ENCODE measurements around the gene OGFOD2.

- no peak for TF ChIP-seq EZH2 (IDR thresholded peaks at IDR 0.05; ENCODE audit: borderline replicate concordance, low read length)
- no peak for TF ChIP-seq CTCF (conservative IDR thresholded peaks at IDR 0.05 in 1 of 2, IDR thresholded peaks at IDR 0.05 in 1 of 2; ENCODE audit: extremely low read depth in 1 of 2, insufficient read depth in 1 of 2, low read depth in 1 of 2, low read length in 2 of 2)
Measured at GRCh38 chr12:122980183-122981035, 5.4 kb downstream of the OGFOD2 start, which contains the start of gene ARL6IP4.
